HL-60 (cell line): ENCODE measurements around the gene SERPINE2.

Source experiments
- DNase-seq, 2 experiments: peaks; one replicate each; pipeline ENCODE4 v3.0.0-alpha.2; 2010 to 2020; ENCODE audit warnings: low read depth in 1 of 2, low spot score in 1 of 2
- H3K27ac ChIP-seq: fragments of 250-450 bp; sonication (Bioruptor Pico); replicated peaks from 2 replicates; pipeline ENCODE4 v1.5.1; 2020; ENCODE audit warnings: mild to moderate bottlenecking, moderate library complexity
- H3K27me3 ChIP-seq: fragments of 250-450 bp; sonication (Bioruptor Pico); 2 replicates; pipeline ENCODE4 v1.5.1; 2021; ENCODE audit warnings: mild to moderate bottlenecking, moderate library complexity; ENCODE audit not compliant: insufficient read depth, poor library complexity, severe bottlenecking
- H3K4me3 ChIP-seq: replicated peaks from 2 replicates; pipeline ENCODE4 v1.5.1; 2011; ENCODE audit warnings: mild to moderate bottlenecking, control low read depth, low read length; ENCODE audit not compliant: insufficient read depth
- CTCF ChIP-seq: IDR thresholded peaks from one replicate; pipeline ENCODE4 v1.5.1; 2011; ENCODE audit warnings: low read length, control low read depth, inconsistent platforms; ENCODE audit not compliant: insufficient read depth
- GABPA ChIP-seq: IDR thresholded peaks from 2 replicates; pipeline ENCODE4 v1.6.1; 2012; ENCODE audit warnings: low read depth
- POLR2AphosphoS5 ChIP-seq: IDR thresholded peaks from 2 replicates; pipeline ENCODE4 v1.6.1; 2012; ENCODE audit warnings: low read depth
- SPI1 ChIP-seq: IDR thresholded peaks from 2 replicates; pipeline ENCODE4 v1.6.1; 2012; ENCODE audit warnings: low read depth, mild to moderate bottlenecking, borderline replicate concordance
- TF ChIP-seq, protein P1 (sequence below): IDR thresholded peaks from 2 replicates; pipeline ENCODE4 v1.6.1; 2012; ENCODE audit warnings: low read depth; ENCODE audit not compliant: insufficient replicate concordance

SERPINE2 gene

GRCh38 chr2:224023188-224023587 lies 15.9 kb downstream of the SERPINE2 start:
- no peak for DNase-seq
- H3K27me3 ChIP-seq, result no peaks in the 10 kb centered on the region
- no peak overlapping the region for H3K4me3 ChIP-seq
- no peak for TF ChIP-seq GABPA
- TF ChIP-seq, protein P1, sequence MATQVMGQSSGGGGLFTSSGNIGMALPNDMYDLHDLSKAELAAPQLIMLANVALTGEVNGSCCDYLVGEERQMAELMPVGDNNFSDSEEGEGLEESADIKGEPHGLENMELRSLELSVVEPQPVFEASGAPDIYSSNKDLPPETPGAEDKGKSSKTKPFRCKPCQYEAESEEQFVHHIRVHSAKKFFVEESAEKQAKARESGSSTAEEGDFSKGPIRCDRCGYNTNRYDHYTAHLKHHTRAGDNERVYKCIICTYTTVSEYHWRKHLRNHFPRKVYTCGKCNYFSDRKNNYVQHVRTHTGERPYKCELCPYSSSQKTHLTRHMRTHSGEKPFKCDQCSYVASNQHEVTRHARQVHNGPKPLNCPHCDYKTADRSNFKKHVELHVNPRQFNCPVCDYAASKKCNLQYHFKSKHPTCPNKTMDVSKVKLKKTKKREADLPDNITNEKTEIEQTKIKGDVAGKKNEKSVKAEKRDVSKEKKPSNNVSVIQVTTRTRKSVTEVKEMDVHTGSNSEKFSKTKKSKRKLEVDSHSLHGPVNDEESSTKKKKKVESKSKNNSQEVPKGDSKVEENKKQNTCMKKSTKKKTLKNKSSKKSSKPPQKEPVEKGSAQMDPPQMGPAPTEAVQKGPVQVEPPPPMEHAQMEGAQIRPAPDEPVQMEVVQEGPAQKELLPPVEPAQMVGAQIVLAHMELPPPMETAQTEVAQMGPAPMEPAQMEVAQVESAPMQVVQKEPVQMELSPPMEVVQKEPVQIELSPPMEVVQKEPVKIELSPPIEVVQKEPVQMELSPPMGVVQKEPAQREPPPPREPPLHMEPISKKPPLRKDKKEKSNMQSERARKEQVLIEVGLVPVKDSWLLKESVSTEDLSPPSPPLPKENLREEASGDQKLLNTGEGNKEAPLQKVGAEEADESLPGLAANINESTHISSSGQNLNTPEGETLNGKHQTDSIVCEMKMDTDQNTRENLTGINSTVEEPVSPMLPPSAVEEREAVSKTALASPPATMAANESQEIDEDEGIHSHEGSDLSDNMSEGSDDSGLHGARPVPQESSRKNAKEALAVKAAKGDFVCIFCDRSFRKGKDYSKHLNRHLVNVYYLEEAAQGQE, result no peak
- TF ChIP-seq POLR2AphosphoS5, result no peak
- TF ChIP-seq CTCF, result no peak
- TF ChIP-seq SPI1, result no peak
- no peak overlapping the region for H3K27ac ChIP-seq

GRCh38 chr2:224022486-224022885 lies 16.6 kb downstream of the SERPINE2 start:
- DNase-seq, result no peak
- Histone ChIP-seq H3K27ac (no peak overlapping the region), H3K4me3 (no peak overlapping the region), H3K27me3 (no peaks in the 10 kb centered on the region)
- TF ChIP-seq CTCF, result no peak
- TF ChIP-seq SPI1, result no peak
- no peak for TF ChIP-seq POLR2AphosphoS5
- TF ChIP-seq, protein P1, result no peak
- no peak for TF ChIP-seq GABPA

DNA sequence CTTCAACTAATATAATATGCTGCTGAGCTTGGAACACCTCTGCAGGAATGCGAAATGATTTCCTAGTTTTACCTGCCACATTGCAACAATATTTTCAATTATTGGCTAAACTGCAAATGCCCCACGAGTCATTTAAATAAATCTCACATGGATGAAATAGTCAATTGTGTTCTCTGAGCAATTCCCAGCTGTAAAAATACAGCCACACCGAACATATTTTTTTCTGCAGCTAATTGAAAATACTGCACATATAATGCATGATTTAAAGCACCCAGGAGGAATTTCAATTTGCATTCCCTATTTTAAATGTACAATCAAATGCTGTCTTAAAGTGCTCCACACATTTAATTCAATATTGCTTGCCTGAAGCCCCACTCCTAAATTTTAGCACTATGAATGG lies 18.6 kb downstream of the SERPINE2 start:
- Histone ChIP-seq H3K27me3 (no peaks in the 10 kb centered on the region), H3K27ac (no peak overlapping the region), H3K4me3 (no peak overlapping the region)
- DNase-seq, result no peak
- TF ChIP-seq CTCF, result no peak

DNA sequence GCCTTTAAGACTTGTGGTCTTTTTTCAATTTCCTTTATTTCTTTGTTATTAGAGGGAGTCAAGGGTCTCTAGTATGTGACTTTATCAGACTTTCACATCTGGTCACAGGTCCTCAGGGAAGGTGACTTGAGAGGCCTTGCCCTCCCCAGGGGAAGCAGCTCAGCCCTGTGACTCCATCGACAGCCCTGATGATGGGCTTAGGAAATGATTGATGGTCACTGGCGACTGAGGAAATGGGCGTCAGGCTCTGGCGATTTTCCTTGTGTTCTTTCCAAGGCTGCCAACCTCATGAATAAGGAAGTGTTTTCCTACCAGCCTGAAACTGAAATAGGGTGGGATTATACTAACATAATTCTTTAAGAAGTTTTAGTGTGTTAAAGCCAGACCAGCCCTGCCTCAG lies 21.1 kb downstream of the SERPINE2 start:
- no peaks in the 10 kb centered on the region for H3K27me3 ChIP-seq
- no peak for DNase-seq
- no peak overlapping the region for H3K4me3 ChIP-seq
- H3K27ac ChIP-seq, result no peak overlapping the region
- TF ChIP-seq SPI1 (no peak), CTCF (no peak), POLR2AphosphoS5 (no peak), GABPA (no peak)
- TF ChIP-seq, protein P1, result no peak
